Ecto neural progenitor cell (in vitro differentiated cells): ENCODE measurements around the gene IL12RB2.
A peak's percentile ranks its signal among the peaks of the same experiment; 100 is the strongest.
"Not testable (repeated sequence)": the region's sequence is repeated elsewhere in the genome, so short reads cannot be mapped to it uniquely, and the experiment has no call there.

ENCODE experiments used
- DNase-seq: peaks from one replicate; pipeline ENCODE4 v3.0.0-alpha.2; 2018; ENCODE audit warnings: low spot score

IL12RB2 gene

DNA sequence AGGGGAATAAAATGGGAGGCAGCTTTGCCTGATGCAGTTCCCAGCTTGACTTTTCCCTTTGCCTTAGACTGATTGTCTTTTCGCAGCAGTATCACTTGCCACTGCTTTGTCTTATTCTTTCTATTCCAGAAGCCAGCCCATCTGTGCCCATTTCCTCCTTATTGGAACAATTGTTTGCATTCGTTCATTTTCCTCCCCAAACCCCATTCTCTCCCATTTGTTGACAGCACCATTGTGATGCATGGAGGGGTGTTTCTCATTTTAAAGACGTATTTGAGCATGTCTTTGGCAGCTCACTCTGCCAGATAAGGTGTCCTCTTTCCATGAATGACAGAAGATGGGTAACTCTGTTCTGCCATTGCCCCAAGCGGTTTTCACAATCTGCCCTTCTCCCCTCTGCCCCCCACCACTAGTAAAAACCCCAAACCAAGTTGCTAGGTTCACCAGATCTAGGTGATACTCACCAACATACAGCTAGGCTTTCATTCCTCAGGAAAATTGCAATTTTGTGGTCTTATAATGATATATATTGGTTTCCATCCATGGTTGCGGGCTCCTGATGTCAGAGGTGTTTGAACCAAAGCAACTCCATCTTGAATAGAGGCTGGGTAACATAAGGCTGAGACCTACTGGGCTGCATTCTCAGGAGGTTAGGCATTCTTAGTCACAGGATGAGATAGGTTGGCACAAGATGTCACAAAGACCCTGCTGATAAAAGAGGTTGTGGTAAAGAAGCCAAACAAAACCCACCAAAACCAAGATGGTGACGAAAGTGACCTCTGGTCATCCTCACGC lies 91.7 kb downstream of the IL12RB2 start:
- no peak for DNase-seq

- DNase-seq: not testable (repeated sequence)
Observed at GRCh38 chr1:67400029-67400786, 92.5 kb downstream of the IL12RB2 start.

DNA sequence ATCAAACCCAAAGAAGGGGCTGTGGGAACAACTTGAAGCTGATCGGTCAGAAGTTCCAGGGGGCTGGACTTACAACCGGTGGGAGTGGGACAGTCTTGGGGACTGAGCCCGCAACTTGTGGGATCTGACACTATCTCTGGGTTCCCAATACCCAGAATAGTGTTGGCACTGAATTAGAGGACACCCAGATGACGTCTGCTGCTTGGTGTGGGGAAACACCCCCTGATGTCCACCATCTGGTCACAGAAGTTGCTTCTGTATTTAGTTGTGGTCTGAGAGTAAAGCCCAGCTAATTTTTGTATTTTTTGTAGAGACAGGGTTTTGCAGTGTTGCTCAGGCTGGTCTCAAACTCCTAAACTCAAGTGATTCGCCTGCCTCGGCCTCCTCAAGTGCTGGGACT lies 93.8 kb downstream of the IL12RB2 start:
- no peak for DNase-seq

DNA sequence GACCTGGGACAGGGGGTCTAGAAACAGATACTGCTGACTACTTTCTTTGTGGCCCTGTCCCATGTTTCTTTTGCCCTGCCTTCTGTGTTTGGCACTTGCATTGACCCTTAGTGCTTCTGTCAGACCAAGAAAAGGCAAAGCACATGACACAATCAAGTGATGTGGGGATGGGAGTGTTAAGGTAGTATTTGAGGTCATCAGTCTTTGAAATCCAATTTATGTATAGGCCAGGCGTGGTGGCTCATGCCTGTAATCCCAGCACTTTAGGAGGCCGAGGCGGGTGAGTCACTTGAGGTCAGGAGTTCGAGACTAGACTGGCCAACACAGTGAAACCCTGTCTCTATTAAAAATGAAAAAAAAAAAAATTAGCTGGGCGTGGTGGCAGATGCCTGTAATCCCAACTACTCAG lies 96.5 kb downstream of the IL12RB2 start:
- no peak for DNase-seq

DNA sequence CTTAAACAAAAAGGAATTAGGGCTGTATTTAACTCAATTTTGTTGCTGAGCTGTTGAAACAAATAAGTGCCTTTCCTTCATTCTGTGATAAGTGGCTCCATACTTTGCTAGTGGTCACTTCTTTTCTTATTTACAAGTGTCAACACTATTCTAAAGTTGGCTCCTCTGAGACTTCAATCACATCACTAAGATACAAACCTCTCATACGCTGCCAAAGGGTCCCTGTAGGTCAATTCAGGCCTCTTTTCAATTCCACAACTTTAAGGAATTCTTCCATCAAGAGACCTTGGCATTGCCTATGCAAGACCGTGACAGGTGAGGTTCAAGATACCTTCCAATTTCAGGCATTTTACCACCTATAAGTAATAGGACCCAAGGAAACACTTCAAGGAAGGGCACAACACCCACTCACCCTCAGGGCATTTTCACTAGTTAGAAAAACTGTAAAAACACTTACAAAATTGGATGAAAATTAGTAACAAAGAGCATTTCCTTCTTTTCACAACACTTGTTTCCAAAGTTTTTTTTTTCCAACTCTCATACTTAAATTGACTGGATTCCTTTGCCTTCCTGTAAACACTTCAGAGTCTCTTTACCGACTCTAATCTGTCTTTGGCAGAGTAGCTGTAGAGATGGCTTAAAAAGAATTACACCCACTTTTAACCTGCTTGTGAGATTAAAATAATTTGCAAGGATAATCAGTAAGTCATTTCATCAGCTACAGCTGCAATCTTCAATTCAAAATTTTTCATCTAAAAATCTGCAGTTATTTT lies 98.0 kb downstream of the IL12RB2 start:
- DNase-seq: no peak

- no peak for DNase-seq
Observed at GRCh38 chr1:67407498-67407897, 99.8 kb downstream of the IL12RB2 start.

DNA sequence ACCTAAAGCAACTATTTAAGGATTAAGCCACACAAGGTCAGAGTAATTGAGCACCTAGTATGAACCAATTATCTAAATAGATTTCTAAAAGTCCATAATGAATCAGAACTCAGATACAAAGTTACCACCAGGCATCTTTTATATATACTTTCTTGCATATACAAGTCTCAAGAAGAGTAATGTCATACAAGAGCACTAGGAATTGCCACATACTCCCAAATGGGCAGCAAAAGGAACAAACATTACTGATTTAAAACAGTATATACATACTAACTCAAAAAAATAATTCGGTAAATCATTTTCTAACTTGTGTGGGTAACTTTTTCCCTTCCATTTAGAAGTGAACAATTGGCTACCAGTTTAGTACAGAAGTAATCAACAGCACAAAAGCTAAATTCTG lies 100.5 kb downstream of the IL12RB2 start:
- DNase-seq: no peak

- DNase-seq: not testable (repeated sequence)
Observed at GRCh38 chr1:67413101-67413500, 105.4 kb downstream of the IL12RB2 start.

DNA sequence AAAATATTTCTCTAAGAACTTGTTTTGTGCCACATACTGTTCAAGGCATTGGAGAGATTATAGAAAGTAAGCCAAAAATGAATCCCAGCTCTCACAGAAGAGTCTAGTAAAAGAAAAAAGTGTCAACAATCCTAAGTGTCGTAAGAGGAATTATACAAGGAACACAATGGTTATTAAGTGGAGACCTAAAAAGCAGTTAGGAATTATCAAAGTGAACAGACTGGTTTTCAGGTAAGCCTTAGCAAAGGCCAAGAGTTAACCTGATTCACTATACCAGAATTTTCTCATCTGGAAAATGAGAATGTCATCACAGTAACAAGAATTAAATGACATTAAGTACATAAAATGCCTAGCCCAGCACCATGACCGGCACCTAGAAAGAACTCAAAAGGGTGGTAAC lies 106.9 kb downstream of the IL12RB2 start:
- DNase-seq: no peak

GRCh38 chr1:67415041-67415440 lies 107.4 kb downstream of the IL12RB2 start:
- DNase-seq: no peak

GRCh38 chr1:67417733-67418132 lies 110.1 kb downstream of the IL12RB2 start:
- not testable (repeated sequence) for DNase-seq

DNA sequence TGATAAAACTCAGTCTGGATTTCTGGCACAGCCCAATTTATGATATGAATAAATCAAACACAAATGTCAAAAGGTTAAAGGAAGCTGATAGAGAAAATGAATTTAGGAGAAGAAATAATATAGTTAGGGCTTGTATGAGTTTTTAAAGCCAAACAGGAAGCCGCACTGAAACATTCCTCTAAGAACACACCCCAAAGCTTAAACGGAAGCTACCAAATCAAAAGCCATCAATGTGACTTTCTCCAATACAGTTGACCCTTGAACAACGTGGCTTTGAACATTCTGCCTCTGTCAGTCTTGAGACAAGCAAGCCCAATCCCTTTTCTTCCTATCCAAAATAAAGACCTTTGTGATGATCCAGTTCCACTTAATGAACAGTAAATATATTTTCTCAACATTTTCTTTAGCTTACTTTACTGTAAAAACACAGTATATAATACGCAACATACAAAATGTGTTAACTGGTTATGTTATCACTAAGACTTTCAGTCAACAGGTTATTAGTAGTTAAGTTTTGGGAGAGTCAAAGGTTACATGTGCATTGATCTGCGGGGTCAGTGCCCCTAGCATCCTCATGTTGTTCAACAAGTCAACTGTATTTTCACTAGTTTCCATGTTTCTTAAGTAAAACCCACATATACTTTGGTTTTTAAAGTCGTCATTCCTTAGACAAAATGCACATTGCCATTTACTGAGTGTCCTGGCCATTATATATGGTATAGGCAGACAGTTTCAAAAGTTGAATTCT lies 111.3 kb downstream of the IL12RB2 start:
- no peak for DNase-seq

DNA sequence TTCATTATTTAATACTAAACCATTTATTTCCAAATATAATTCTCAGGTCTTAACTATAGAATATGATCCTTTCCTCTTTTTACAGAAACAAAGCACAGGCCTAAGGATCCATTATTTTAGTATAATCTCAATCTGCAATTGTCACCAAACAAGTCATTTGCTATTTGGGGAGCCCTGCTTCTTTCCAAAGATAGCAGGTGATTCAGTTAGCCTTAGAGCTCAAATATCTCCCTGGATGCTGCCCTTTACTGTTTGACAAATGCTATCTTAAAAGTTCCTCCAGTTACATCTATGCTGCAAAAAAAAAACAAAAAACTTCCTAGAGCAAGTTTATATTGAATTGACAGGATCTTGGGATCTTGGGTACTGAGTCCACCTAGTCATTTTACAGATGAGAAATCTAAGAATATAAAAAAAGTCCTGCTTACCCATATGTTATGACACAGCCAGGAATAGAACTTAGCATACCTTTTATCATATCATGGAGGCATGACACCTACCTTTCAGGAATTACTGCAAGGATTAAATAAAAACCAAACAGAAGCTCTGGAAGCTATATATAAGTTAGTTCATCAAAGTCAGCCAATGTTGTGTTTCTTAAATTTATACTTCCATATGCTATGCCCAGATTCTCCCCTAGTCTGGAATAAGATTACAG lies 113.3 kb downstream of the IL12RB2 start:
- no peak for DNase-seq

DNA sequence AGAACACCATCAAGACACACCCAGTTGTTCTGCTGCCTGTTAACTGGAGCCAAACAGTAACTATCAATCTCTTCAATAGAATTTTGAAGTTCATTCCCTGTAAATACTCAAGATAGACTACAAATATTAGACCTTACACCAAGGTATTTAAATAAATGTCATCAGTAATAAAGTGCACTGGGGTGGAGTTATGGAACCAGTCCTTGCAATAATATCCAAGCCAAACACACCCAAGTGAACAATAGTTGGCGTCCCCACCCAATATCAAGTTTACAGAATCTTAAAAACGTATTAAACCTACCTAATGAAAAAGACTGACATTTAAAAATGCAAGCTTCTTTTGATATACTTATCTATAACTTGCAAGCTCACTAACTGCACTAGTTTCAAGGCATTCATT lies 119.8 kb downstream of the IL12RB2 start:
- DNase-seq: no peak

GRCh38 chr1:67427947-67428346 lies 120.3 kb downstream of the IL12RB2 start:
- no peak for DNase-seq

DNA sequence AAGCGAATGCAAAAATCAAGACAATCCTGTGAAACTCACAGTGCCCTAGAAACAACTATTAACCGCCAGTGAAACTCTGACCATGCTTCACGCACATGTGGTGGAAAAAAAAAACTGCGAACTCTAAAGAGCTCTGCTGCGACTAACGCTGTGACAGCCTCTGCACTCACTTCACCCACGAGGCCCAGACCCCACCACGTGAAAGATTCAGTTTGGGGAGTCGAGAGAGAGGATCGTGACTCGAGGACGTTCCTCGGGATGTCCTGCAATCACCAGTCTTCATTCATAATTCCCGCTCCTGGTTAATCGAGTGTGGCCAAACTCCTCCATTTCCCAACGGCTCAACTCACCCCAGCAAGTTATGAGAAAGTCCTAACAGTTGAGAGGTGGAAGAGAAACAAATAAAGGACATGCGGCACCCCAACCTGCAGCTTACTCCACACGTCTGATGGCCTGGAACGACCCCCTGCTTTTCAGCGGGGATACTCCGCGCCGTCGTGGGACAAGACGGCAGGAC lies 121.4 kb downstream of the IL12RB2 start:
- DNase-seq: no peak

DNA sequence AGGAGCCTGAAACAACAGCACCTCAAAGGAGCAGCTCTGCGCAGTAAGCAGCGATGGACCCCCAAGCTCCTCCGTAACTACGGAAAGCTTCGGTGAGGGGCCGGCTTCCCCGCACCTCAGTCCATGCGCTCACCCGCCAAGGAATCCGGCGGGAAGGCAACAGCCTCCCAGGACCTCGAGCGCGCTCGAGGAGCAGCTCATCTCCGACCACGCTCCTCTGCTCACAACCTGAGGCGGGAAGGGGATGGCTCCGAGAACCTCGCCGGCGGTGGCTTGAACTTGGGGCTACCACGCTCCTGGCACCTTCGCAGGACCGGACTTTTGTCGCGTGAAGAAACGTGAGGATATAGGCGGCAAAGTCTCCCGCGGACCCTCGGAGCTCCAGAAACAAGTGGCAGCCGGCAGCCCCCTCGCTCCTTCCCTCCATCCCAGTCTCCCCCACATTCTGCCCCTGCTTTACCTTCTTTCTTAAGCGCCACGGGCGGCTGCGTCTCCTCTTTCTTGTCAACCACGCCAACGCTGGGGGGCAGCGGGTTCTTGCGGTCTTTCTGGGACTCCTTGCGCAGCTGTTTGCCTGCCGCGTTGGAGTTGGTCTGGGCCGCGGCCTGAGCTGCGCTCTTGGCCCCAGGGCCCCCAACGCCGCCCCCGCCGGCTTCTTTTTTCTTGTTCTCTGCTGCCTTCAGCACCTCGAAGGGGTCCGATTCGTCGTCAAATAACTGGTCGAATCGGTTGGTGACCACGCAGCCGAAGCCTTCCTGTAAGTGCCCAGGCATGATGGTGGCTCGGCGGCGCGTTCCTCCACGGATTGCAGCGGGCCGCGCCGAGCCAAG lies 122.1 kb downstream of the IL12RB2 start:
- peak; percentile 49 for DNase-seq

- peak; percentile 97 for DNase-seq
Observed at GRCh38 chr1:67430358-67431155, 122.9 kb downstream of the IL12RB2 start, which contains the start of gene SERBP1. TSS of gene SERBP1 (minus strand) at chr1:67430402. CDS start at chr1:67430300, 102 bp downstream.

DNA sequence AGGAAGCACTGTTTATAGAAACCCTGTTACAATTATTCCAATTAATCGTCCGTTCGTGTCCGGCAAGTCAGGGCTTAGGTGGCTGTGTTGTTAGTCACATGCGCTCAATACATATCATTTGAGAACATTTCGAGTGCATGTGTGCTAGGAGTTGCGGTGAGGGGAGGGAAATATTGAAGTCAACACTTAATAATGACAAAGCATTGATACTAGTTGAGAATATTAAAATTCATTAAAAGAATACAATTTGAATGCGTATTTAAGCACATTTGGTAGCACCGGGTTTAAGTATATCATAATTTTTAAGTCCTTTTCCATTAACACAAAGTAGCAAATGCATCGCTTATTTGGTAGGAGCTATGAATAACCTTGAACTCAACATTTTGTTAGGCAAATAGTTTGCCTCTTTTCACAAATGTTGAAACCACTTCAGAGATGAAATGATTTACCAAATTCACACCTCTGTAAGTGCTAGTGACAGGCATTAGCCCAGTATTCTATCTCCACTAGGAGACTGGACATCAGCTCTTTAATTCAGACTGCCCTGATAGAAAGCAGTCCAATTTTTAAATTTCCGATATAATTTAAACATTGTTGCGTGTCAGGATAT lies 123.6 kb downstream of the IL12RB2 start:
- no peak for DNase-seq
